Ovary (tissue), 3 donors: ENCODE results near the gene USP43.

ENCODE experiments used
- EP300 ChIP-seq: sonication (generic); formaldehyde crosslinking; IDR thresholded peaks from one replicate; pipeline ENCODE4 v1.6.1; 2017; ENCODE audit warnings: antibody characterized with exemption
- POLR2A ChIP-seq: fragments of 450-650 bp; IDR thresholded peaks from one replicate; pipeline ENCODE4 v1.6.1; 2017; ENCODE audit warnings: antibody characterized with exemption, mild to moderate bottlenecking, moderate library complexity
- TF ChIP-seq, protein P1 (sequence below), 3 donors: fragments of 450-650 bp in 2 of 3; fragments of 200-600 bp in 1 of 3; IDR thresholded peaks; one replicate each; pipeline versions ENCODE4 v1.5.1 to v1.8.0; 2016 to 2022; ENCODE audit warnings: antibody characterized with exemption in 3 of 3, mild to moderate bottlenecking in 1 of 3
- donor health status: DM: no; HTN: no; CAD: no.

DNA sequence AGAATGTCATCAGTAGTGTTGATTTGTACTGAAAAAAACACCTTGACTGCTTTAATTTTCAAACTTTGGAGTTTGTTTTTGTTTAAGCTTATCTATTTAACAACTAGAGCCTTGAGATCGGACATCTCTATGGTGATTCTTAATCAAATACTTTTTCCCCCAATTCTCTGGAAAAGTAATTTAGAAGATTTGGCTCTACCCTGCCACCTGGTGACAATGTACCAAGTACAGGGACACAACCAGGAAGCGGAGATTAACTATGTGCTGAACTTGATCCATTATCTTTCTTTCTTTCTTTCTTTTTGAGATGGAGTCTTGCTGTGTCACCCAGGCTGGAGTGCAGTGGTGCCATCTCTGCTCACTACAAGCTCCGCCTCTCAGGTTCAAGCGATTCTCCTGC lies 30.8 kb downstream of the USP43 start:
- TF ChIP-seq, protein P1, sequence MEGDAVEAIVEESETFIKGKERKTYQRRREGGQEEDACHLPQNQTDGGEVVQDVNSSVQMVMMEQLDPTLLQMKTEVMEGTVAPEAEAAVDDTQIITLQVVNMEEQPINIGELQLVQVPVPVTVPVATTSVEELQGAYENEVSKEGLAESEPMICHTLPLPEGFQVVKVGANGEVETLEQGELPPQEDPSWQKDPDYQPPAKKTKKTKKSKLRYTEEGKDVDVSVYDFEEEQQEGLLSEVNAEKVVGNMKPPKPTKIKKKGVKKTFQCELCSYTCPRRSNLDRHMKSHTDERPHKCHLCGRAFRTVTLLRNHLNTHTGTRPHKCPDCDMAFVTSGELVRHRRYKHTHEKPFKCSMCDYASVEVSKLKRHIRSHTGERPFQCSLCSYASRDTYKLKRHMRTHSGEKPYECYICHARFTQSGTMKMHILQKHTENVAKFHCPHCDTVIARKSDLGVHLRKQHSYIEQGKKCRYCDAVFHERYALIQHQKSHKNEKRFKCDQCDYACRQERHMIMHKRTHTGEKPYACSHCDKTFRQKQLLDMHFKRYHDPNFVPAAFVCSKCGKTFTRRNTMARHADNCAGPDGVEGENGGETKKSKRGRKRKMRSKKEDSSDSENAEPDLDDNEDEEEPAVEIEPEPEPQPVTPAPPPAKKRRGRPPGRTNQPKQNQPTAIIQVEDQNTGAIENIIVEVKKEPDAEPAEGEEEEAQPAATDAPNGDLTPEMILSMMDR (IDR thresholded peaks at IDR 0.05) = no peak
- no peak for TF ChIP-seq POLR2A
- no peak for TF ChIP-seq EP300
